HG03097 (cell line): Measurements from ENCODE around the gene APP.
"Not testable (repeated sequence)": the region's sequence is repeated elsewhere in the genome, so short reads cannot be mapped to it uniquely, and the experiment has no call there.

Experiments used
- ATAC-seq: cut with Tn5 transposase; IDR thresholded peaks from one replicate; pipeline ENCODE4 v1.9.1; 2021; ENCODE audit not compliant: unreplicated experiment, low FRiP score

The APP gene

DNA sequence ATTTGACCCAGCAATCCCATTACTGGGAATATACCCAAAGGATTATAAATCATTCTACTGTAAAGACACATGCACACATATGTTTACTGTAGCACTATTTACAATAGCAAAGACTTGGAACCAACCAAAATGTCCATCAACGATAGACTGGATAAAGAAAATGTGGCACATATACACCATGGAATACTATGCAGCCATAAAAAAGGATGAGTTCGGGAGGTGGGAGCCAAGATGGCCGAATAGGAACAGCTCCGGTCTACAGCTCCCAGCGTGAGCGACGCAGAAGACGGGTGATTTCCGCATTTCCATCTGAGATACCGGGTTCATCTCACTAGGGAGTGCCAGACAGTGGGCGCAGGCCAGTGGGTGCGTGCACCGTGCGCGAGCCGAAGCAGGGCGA is 252.4 kb downstream of the APP start:
- ATAC-seq = not testable (repeated sequence)

DNA sequence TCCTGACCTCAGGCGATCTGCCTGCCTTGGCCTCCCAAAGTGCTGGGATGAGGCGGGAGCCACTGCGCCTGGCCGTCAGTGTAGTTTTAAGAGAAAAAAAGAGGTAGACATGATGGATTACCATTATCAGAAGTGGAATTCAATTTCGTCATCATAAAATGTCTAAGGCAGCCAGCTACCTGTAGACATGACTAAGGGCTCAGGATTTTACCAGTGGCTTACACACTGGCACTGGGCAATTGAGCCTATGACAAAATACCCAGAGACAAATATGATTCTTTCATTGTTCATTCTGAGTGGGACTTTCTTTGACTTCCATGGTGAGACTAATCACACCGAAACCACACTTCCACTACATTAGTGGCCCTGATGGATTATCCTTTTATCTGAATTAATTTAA is 254.3 kb downstream of the APP start:
- no peak for ATAC-seq

DNA sequence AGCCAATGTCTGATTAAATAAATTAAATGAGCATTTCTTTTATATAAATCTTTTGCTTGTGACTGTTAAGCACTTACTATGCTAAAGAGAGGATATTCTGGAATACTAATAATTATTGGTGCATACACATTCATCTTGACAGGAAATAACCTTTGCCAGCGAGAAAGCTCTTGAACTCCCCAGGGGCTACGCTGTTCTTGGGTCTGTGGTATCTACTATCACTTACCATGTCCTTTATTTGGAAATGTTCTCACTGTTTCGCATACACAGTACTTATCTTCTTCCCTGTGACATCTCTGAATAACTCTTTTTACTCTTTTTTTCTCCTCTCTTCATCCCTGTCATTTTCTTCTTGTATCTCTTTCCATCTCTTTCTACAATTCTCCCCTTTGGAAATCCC is 257.1 kb downstream of the APP start:
- ATAC-seq = no peak

DNA sequence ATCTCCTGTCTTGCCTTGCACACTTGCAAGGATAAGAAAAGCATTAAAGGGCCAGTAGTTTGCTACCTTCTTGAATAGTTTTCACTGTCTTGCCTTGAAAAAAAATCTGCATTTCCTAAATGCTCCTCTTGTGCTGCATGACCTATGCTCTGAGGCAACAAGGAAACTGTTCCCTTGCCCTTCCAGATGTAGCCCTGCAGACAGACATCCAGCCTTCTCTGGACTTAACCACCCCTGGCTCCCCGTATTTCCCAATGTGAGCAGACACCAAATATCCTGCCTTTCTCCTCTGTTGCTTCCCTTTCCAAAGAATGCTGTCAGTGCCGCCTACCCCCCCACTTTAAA is 258.2 kb downstream of the APP start:
- no peak for ATAC-seq

DNA sequence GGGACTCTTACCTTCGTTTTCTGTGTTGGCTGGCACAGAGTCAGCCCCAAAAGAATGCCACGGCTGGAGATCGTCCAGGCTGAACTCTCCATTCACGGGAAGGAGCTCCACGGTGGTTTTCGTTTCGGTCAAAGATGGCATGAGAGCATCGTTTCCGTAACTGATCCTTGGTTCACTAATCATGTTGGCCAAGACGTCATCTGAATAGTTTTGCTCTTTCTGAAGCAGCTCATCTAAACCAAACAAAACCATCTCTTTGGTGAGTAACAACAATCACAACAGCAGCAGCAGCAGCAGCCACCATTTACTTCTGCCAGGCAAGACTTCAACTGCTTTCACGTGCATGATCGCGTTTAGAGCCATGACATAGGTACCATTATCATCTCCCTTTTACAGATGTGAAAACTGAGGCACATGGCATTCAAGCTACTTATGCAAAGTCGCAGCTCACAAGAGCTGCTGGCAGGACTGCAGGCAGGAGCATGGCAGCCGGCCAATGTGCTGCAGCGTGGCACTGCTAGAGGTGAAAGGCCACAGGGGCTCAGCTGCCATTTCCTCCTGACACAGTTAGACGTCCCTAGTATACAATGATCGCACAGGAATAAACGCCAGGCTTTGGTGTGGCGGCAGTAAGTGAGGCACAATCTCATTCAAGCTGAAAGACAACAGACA is 258.7 kb downstream of the APP start:
- no peak for ATAC-seq

DNA sequence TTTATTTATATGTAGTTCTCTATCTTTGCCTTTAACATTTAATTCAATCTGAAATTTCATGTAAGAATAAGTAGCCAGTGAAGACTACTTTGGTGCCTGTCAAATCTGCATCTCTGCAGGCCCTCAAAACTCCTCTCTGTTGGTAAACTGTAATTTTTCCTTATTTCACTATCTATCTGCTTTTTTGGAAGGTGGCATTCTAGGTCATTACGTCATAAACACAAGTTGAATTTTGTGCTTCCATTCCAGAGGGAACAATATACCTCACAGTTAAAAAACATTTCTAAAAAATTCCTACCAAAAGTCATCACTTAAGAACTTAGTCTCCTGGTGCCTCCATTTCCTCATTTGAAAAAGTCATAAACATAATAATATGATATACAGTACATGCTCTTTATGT is 259.8 kb downstream of the APP start:
- no peak for ATAC-seq

DNA sequence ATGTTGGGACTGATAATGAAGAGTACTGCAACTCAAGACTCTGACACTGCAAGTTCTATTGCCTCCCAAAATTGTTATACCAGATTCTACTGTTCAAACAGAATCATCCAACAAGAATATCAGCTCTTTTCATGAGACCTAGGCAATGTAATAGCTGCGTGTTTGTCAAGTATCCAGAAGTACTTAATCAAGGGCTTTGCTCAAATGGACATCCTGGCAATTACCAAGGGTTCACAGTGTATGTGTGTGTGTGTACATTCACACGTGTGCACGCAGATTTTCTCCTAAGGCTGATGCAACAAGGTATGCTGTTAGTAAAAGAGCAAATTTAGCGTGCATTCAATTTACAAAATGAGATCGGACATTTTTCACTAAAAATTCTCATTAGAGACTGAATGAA is 261.2 kb downstream of the APP start:
- no peak for ATAC-seq

DNA sequence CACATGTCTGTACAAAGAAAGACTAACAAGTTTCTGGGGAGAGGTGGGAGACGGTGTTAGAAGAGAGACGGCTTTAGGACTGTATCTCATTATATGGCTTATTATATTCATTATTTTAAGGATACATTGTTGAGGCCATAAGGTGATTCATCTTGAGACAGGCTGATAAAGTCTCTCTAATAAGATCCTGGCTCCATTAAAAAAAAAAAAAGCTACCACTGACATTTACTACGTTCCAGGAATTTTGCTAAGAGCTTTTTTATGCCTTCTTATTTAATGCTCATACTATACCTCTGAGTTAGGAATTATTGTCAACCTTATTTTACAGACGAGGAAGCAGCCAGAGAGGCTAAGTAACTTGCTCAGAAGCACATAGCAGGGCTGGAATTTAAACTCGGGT is 262.1 kb downstream of the APP start:
- ATAC-seq = no peak

DNA sequence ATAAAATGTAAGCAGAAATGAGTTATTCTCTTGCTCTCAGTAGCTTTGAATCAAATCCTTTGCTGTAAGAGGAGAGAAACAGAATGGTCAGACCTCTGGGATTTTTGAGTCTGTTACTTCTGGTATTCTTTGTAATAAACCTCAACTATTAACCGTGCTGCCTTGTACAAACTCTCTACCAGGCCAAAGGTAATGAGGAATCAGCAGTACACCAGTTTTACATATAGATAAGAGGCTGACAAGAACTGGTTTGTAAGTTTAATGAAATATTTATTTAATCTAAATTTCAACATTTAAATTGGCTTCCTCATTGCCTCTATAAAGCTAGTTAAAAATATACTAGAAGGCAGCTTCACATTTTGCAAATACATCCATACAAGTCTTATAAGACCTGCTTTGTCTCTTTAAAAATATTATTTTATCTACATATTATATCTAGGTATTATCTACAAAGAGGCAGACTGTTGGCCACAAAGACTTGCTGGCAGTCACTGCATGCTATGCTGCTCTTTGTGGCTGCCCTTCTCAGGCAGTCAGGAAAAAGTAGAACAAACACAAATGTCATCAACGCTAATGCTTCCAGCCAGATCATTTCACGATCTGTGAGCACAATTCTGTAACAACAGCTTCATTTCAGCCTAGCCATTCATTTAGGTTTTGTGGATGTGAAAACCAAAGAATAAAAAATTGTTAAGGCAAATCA is 262.8 kb downstream of the APP start:
- ATAC-seq = no peak

DNA sequence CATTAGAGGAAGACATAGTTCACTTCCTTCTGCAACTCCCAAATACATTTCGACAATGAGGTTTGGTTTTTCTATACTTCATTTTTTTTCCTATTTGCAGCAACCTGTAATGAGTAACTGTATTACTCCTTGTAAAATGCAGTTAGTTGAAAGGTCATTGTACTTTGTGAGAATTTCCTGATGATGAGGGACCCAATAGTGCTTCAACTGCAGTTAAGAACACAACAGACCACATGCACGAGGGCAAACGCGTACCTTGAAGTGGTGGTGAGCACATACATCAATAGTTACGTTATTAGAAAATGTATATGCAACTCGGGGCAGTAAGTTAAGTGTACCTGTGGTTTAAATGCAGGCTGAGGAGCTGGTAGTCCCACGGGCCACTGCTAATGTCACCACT is 264.0 kb downstream of the APP start:
- ATAC-seq = no peak

DNA sequence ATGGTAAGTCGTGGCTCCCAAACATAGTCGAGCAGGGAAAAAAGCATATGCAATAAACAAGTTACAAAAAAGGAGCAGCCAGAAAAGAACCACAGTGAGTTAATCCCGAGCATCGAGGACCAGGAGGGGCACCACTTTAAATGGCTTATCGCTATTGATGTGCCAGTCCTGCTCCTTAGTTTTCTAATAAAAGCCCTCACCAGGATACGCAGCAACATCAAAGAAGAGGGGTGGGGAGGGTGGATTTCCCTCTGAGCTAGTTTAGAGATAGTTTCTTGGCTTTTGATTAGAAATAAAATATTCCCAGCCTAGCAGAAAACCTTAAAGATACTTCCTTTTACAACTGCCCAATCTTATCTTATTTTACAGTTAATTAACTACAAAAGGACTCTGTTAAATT is 265.4 kb downstream of the APP start:
- no peak for ATAC-seq

DNA sequence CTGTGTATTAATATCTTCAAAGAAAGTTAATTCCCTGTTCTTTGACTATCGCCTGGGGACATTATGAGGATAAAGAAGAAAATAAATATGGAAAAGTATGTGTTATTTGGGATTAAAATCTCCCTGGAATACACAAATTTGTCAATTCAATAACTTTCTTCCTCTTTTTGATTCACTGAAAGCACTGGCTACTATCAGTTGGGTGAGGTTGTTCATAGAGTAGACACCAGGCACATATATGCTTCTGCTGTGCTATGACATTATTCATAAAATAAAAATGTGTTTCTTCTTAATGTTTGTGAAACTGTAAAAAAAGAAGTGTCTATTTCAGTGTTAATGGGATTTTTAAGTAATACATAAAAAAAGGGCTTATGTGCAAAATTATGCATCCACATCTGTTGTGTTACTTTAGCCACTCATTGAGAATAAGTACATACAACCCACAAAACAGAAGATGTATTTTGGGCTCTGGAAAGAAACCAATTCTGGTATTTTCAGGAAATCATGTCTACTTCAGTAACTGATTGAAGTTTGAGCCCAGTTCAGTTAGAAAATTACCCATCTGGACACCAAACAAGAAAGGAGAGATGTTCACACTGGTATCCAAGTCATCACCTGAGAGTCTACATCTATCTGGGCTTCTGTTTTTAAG is 266.4 kb downstream of the APP start:
- no peak for ATAC-seq

DNA sequence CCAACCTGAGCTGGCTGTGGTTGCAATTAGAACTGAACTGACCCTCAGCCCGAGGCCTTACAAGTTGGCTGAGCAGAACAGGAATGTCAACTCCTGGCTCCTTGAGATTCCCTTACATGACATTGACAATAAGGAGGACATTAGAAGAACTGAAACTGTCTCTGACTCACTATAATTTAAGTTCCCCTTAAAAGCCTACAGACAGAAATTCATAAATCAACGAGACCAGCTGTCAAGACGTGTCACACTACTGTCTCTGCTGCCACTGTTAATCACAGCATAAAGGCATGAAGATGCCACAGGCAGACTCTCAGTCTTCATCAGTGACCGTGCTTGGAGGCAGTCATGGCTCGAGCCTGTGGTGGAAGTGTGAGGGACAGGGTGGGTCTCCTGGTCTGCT is 267.0 kb downstream of the APP start:
- no peak for ATAC-seq

DNA sequence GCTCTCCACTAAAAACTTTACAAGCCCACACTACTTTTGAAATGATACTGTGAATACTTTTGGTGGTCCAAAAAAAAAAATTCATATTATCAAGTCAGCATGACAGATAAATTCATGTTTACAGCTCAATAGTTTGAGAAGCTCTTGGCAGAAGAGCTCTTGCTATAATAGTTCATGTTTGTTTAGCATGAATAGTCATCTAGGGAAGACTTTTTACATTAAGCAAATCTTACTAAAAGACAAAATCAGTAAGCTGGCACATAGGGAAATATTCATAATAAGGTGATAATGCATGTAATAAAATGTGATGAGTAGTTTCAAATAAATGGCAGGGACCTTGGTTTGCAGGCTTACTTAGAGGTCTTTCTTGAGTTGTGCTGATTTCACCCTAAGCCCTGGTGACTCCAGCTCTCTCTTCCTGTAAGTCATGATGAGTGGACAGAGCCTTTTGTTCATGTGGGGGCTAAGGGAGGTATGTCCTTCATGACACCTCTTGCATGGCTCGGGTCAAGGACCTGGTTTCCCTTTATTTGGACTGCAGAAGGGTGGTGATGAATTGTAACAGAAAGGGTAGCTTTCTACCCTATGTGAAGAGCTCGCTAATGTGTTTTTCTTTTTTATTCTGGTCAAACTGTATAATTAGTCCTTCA is 269.1 kb downstream of the APP start:
- no peak for ATAC-seq

DNA sequence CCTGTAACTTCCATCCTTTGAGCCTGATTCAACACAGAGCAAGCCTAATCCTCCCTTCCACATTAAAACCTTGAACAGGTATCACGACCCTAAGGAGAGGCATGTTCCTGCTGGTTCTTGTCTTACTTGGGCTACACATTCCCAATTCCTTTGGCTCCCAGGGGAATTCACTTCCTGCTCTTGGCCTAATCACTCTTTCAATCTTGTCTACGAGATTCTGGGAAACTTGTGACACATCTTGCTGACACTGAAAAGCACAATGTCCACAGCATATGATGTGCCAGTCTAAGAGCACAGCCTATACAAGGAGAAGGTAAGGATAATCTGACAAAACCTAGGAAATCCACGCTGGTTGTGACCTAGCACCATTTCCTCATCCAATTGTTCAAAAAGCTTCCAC is 271.9 kb downstream of the APP start:
- ATAC-seq = no peak

DNA sequence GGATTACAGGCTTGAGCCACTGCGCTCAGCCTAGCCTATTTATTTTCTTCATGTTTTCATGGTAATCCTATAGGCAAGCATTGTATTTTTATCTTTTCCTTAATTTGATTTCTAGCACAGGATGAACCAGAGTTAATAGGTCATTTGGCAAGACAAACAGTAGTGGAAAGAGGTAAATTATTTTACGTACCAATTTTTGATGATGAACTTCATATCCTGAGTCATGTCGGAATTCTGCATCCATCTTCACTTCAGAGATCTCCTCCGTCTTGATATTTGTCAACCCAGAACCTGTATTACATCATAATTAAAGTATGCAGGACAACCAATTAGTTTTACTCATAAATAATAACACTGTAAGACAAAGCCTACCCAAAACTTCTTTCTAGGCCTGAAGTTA is 273.2 kb downstream of the APP start:
- no peak for ATAC-seq

DNA sequence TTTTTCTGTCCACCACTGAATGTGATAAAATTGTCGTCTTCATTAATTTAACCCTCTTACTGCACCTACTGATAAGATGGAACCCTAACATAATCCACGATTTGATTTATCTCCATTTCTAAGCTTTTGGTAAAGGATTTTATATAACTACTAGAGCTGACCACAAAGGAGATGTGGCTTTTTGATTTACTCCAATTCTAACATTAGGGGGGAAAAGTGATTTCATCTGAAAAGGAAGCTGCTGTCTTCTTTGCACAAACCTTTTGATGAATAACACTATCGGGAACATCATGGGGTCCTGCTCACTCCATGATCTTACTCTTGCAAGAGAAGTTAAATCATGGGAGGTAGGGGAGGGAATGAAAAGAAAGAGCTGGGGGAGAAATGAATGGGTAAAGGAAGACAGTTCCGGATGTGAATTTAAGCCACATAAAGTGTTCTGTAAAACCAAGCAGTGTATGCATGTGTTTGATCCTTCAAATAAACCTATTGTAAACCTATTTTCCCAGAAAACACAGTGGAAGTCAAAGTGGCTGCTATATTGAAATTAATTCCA is 274.0 kb downstream of the APP start:
- ATAC-seq = no peak

DNA sequence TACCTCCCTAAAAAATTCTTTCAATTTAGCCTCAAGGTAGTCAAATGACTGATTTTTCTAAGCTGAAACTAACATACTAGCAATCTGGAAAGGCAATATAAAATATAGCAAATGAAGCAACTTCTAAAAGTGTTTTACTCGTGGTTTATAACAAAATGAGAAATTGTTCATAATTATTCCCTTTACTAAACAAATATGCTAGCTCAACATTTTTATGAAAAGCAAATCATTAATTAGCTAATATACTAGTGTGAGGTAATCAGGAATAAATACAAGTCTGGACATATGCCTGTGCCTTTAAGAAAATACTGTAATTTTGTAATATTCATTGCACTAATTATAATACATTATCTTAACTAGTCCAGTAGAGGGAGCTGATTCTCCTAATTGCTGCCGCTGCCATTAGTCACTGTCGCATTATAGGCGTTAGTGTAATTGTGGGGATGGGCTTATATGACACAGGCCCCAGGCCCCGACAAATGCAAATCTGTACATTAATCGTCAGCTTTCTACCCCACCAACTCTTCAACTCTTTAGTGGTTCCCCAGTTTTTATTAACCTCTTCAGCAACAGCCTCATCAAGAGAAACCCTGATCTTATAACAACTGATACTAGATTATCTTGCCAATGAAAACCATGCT is 274.9 kb downstream of the APP start:
- peak; percentile 66 for ATAC-seq

DNA sequence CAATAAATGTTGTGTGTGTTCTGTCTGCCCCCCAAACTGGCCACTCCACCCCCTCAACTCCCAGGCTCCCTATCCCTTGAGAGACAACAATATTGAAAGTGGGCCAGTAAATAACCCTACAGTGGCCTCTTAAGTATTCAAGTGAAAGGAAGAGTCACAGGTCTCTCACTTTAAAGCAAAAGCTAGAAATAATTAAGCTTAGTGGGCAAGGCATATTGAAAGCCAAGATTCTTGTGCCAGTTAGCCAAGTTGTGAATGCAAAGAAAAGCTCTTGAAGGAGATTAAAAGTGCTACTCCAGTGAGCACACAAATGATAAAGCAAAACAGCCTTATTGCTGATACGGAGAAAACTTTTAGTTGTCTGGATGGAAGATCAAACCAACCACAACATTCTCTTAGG is 277.4 kb downstream of the APP start:
- ATAC-seq = no peak

DNA sequence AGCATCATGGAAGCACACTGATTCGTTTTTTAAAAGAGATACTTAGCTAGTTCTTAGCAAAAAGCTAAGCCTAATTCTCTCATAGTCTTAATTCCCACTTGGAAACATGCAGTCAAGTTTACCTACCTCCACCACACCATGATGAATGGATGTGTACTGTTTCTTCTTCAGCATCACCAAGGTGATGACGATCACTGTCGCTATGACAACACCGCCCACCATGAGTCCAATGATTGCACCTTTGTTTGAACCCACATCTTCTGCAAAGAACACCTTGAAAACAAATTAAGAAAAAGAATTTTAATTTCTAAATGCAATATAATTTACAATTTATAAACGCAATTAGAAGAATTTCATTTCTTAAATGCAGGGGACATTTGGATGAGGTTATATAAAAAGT is 279.0 kb downstream of the APP start:
- ATAC-seq = no peak

DNA sequence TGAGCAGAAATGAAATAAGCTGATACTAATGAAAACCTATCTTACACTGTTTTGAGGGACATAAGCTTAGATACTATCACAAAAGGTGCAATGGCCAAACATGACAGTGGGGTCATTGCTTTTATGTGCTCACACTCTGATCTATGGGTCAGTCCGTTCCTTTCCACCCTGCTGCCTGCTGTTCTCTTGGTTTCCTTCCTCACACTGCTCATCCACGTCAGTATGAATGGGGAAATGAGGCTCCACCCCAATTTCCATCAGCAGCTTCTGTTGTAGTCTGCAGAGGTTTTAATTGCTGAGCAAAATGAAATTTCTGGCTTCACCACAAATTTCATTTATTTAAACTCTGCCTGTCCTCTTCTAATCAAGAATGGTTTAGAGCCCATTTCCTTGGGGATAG is 280.6 kb downstream of the APP start:
- ATAC-seq = no peak
